C4-2B (cell line): ENCODE measurements around the gene SLC7A6OS.

Experiments used
- CTCF ChIP-seq: fragments of 450-650 bp; conservative IDR thresholded peaks from 2 replicates; pipeline ENCODE4 v1.5.1; 2017; ENCODE audit warnings: mild to moderate bottlenecking
- ZFX ChIP-seq: fragments of 450-650 bp; IDR thresholded peaks from 2 replicates; pipeline ENCODE4 v1.6.1; 2017

DNA sequence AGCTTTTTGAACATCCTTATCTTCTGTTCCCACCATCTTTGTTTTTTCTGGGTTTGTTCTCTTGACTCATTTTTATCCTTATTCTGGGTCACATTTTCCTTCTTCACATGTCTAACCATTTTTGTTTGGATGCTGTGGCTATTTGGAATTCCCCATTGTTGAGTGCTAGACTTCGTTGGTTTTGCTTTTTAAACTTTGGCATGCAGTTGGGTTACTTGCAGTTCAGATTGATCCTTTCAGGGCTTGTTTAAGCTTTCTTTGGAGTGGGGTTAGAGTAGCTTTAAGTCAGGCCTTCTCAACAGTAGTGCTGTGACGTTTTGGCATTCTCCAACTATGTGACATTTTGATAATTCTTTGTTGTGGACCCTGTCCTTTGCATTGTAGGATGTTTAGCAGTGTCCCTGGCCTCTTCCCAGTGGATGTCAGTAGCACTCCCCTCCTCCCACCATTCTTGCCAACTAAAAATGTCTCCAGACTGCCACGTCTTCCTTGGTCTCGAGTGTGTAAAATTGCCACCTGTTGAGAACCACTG is 21.2 kb upstream of the SLC7A6OS start:
- TF ChIP-seq CTCF (no peak), ZFX (no peak)
